CD4-positive, alpha-beta T cell treated with Interleukin-17A for 1 hour (primary cell): ENCODE results near the gene DSE.

Experiments used
- DNase-seq: peaks from one replicate; pipeline ENCODE4 v3.0.0-alpha.2; 2020

Gene DSE

GRCh38 chr6:116491610-116492330 lies 121.0 kb downstream of the DSE start:
- no peak for DNase-seq

- no peak for DNase-seq
These were observed 121.8 kb downstream of the DSE start for GRCh38 chr6:116492331-116493067.
